ENCODE data around the gene SORBS1. TPM values are rescaled to one million over a fixed set of nuclear protein-coding genes. Genes with fewer than 3 reads are reported as not detected.

Gene SORBS1
- total RNA-seq, 2 experiments from 2014 or later: 0.24 to 0.47 TPM

GRCh38 chr10:95332666-95333249 is 228.4 kb downstream of the SORBS1 start:
- ChIA-PET CTCF (interaction anchor here (1.2 kb wide), 1 partner anchor 89 kb away, joined by 3 read pairs; no protein-coding TSS in a partner anchor), POLR2A (no interaction called here)
- ATAC-seq (no peak), DNase-seq (no peak)
- Mint-ChIP-seq H3K27ac (no peak overlapping the region), H3K36me3 (ENCODE audit: low read depth) (no peaks in the 10 kb centered on the region), H3K4me3 (no peak overlapping the region), H3K27me3 (ENCODE audit: low read depth) (peaks cover 4% of the 10 kb centered on the region), H3K9me3 (ENCODE audit: insufficient read depth) (no peaks in the 10 kb centered on the region), H3K4me1 (ENCODE audit: low read depth) (no peaks in the 10 kb centered on the region)

- H3K9me3 Mint-ChIP-seq (ENCODE audit: insufficient read depth): no peaks in the 10 kb centered on the region
Observed at GRCh38 chr10:95331596-95332130, 229.5 kb downstream of the SORBS1 start.

GRCh38 chr10:95330966-95331453 is 230.2 kb downstream of the SORBS1 start:
- Mint-ChIP-seq H3K4me1 (ENCODE audit: low read depth) (no peaks in the 10 kb centered on the region), H3K36me3 (ENCODE audit: low read depth) (no peaks in the 10 kb centered on the region), H3K27me3 (ENCODE audit: low read depth) (peaks cover 9% of the 10 kb centered on the region), H3K4me3 (no peak overlapping the region), H3K27ac (no peak overlapping the region), H3K9me3 (ENCODE audit: insufficient read depth) (no peaks in the 10 kb centered on the region)
- ChIA-PET CTCF (no interaction called here), POLR2A (no interaction called here)
- DNase-seq: no peak
- no peak for ATAC-seq

More at GRCh38 chr10:95331596-95332130, 229.5 kb downstream of the SORBS1 start:
- H3K27me3 Mint-ChIP-seq (ENCODE audit: low read depth): peaks cover 6% of the 10 kb centered on the region
- POLR2A ChIA-PET: no interaction called here
- H3K4me1 Mint-ChIP-seq (ENCODE audit: low read depth): no peaks in the 10 kb centered on the region
- H3K4me3 Mint-ChIP-seq: no peak overlapping the region
- no peak for ATAC-seq
- CTCF ChIA-PET: no interaction called here
- no peak overlapping the region for H3K27ac Mint-ChIP-seq
- H3K36me3 Mint-ChIP-seq (ENCODE audit: low read depth): no peaks in the 10 kb centered on the region
- no peak for DNase-seq

GRCh38 chr10:95329296-95329695 is 231.9 kb downstream of the SORBS1 start:
- Mint-ChIP-seq H3K4me1 (ENCODE audit: low read depth) (no peaks in the 10 kb centered on the region), H3K4me3 (no peak overlapping the region), H3K27me3 (ENCODE audit: low read depth) (peaks cover 10% of the 10 kb centered on the region), H3K9me3 (ENCODE audit: insufficient read depth) (no peaks in the 10 kb centered on the region), H3K27ac (no peak overlapping the region), H3K36me3 (ENCODE audit: low read depth) (no peaks in the 10 kb centered on the region)
- ChIA-PET POLR2A (no interaction called here), CTCF (interaction anchor here (0.8 to 1.8 kb wide), 4 partner anchors 34 to 1009 kb away, joined by 3 to 4 read pairs (median 3); no protein-coding TSS in a partner anchor)
- DNase-seq (no peak), ATAC-seq (no peak)

- Mint-ChIP-seq H3K27me3 (ENCODE audit: low read depth) (peaks cover 14% of the 10 kb centered on the region), H3K4me1 (ENCODE audit: low read depth) (no peaks in the 10 kb centered on the region), H3K27ac (no peak overlapping the region), H3K4me3 (no peak overlapping the region), H3K9me3 (ENCODE audit: insufficient read depth) (no peaks in the 10 kb centered on the region), H3K36me3 (ENCODE audit: low read depth) (no peaks in the 10 kb centered on the region)
- POLR2A ChIA-PET: no interaction called here
- CTCF ChIA-PET: interaction anchor here (0.7 to 1.8 kb wide), 2 partner anchors 82 to 85 kb away, joined by 3 to 4 read pairs; no protein-coding TSS in a partner anchor
- DNase-seq: no peak
- no peak for ATAC-seq
Observed at GRCh38 chr10:95328013-95328412, 233.2 kb downstream of the SORBS1 start.

GRCh38 chr10:95327367-95327766 is 233.8 kb downstream of the SORBS1 start:
- Mint-ChIP-seq H3K9me3 (ENCODE audit: insufficient read depth) (no peaks in the 10 kb centered on the region), H3K27me3 (ENCODE audit: low read depth) (peaks cover 14% of the 10 kb centered on the region), H3K4me1 (ENCODE audit: low read depth) (no peaks in the 10 kb centered on the region), H3K4me3 (no peak overlapping the region), H3K27ac (no peak overlapping the region), H3K36me3 (ENCODE audit: low read depth) (no peaks in the 10 kb centered on the region)
- CTCF ChIA-PET: no interaction called here
- DNase-seq: no peak
- ATAC-seq: no peak
- POLR2A ChIA-PET: no interaction called here

- Mint-ChIP-seq H3K27ac (no peak overlapping the region), H3K9me3 (ENCODE audit: insufficient read depth) (no peaks in the 10 kb centered on the region), H3K4me3 (no peak overlapping the region), H3K4me1 (ENCODE audit: low read depth) (no peaks in the 10 kb centered on the region), H3K27me3 (ENCODE audit: low read depth) (peaks cover 16% of the 10 kb centered on the region), H3K36me3 (ENCODE audit: low read depth) (no peaks in the 10 kb centered on the region)
- DNase-seq (no peak), ATAC-seq (no peak)
- CTCF ChIA-PET: no interaction called here
- POLR2A ChIA-PET: no interaction called here
Observed at GRCh38 chr10:95326396-95326795, 234.8 kb downstream of the SORBS1 start.

GRCh38 chr10:95325863-95326262 is 235.3 kb downstream of the SORBS1 start:
- H3K36me3 Mint-ChIP-seq (ENCODE audit: low read depth): no peaks in the 10 kb centered on the region
- no peak overlapping the region for H3K4me3 Mint-ChIP-seq
- DNase-seq: no peak
- no peaks in the 10 kb centered on the region for H3K9me3 Mint-ChIP-seq (ENCODE audit: insufficient read depth)
- no peaks in the 10 kb centered on the region for H3K4me1 Mint-ChIP-seq (ENCODE audit: low read depth)
- ChIA-PET CTCF (no interaction called here), POLR2A (no interaction called here)
- no peak for ATAC-seq
- H3K27ac Mint-ChIP-seq: no peak overlapping the region
- peaks cover 21% of the 10 kb centered on the region for H3K27me3 Mint-ChIP-seq (ENCODE audit: low read depth)

- ChIA-PET CTCF (interaction anchor here (1.3 kb wide), 1 partner anchor 50 kb away, joined by 3 read pairs; no protein-coding TSS in a partner anchor), POLR2A (no interaction called here)
- DNase-seq: no peak
- H3K9me3 Mint-ChIP-seq (ENCODE audit: insufficient read depth): no peaks in the 10 kb centered on the region
- H3K4me3 Mint-ChIP-seq: no peak overlapping the region
- no peak overlapping the region for H3K27ac Mint-ChIP-seq
- H3K27me3 Mint-ChIP-seq (ENCODE audit: low read depth): peaks cover 24% of the 10 kb centered on the region
- no peak for ATAC-seq
- no peaks in the 10 kb centered on the region for H3K36me3 Mint-ChIP-seq (ENCODE audit: low read depth)
- no peaks in the 10 kb centered on the region for H3K4me1 Mint-ChIP-seq (ENCODE audit: low read depth)
Observed at GRCh38 chr10:95324436-95325268, 236.5 kb downstream of the SORBS1 start.

GRCh38 chr10:95321554-95322301 is 239.4 kb downstream of the SORBS1 start:
- Mint-ChIP-seq H3K36me3 (ENCODE audit: low read depth) (no peaks in the 10 kb centered on the region), H3K4me3 (no peak overlapping the region), H3K9me3 (ENCODE audit: insufficient read depth) (no peaks in the 10 kb centered on the region), H3K27ac (no peak overlapping the region), H3K27me3 (ENCODE audit: low read depth) (peaks cover 18% of the 10 kb centered on the region), H3K4me1 (ENCODE audit: low read depth) (no peaks in the 10 kb centered on the region)
- ATAC-seq (no peak), DNase-seq (no peak)
- ChIA-PET CTCF (interaction anchor here (2.3 kb wide), 1 partner anchor 78 kb away, joined by 8 read pairs; no protein-coding TSS in a partner anchor), POLR2A (no interaction called here)

- ATAC-seq (no peak), DNase-seq (no peak)
- Mint-ChIP-seq H3K36me3 (ENCODE audit: low read depth) (no peaks in the 10 kb centered on the region), H3K27ac (no peak overlapping the region), H3K27me3 (ENCODE audit: low read depth) (peaks cover 19% of the 10 kb centered on the region), H3K4me1 (ENCODE audit: low read depth) (no peaks in the 10 kb centered on the region), H3K9me3 (ENCODE audit: insufficient read depth) (no peaks in the 10 kb centered on the region), H3K4me3 (no peak overlapping the region)
- POLR2A ChIA-PET: no interaction called here
- CTCF ChIA-PET: no interaction called here
Observed at GRCh38 chr10:95319239-95319638, 241.9 kb downstream of the SORBS1 start.
